ENCODE results near the gene DCTN1.
"Not testable (repeated sequence)": the region's sequence is repeated elsewhere in the genome, so short reads cannot be mapped to it uniquely, and the experiment has no call there.

DCTN1 gene

GRCh38 chr2:74369976-74370375 lies 10.1 kb downstream of the DCTN1 start:
- DNase-seq (ENCODE audit: low read depth): no peak

- DNase-seq (ENCODE audit: low read depth): no peak
These were observed 11.6 kb downstream of the DCTN1 start for GRCh38 chr2:74368499-74368898.

- no peak for DNase-seq (ENCODE audit: low read depth)
These were observed 12.3 kb downstream of the DCTN1 start for GRCh38 chr2:74367789-74368188.

- DNase-seq (ENCODE audit: low read depth): no peak
These were observed 14.1 kb downstream of the DCTN1 start for GRCh38 chr2:74366036-74366435.

GRCh38 chr2:74364533-74365505 lies 15.3 kb downstream of the DCTN1 start:
- DNase-seq (ENCODE audit: low read depth): no peak

- DNase-seq (ENCODE audit: low read depth): no peak
These were observed 18.8 kb downstream of the DCTN1 start for GRCh38 chr2:74361327-74361726.

- no peak for DNase-seq (ENCODE audit: low read depth)
These were observed 22.5 kb downstream of the DCTN1 start for GRCh38 chr2:74357627-74358026.

GRCh38 chr2:74349889-74350288 lies 30.2 kb downstream of the DCTN1 start:
- no peak for DNase-seq (ENCODE audit: low read depth)

GRCh38 chr2:74347742-74348141 lies 32.4 kb downstream of the DCTN1 start:
- no peak for DNase-seq (ENCODE audit: low read depth)

GRCh38 chr2:74347303-74347702 lies 32.8 kb downstream of the DCTN1 start:
- DNase-seq (ENCODE audit: low read depth): no peak

GRCh38 chr2:74345272-74345943 lies 34.7 kb downstream of the DCTN1 start:
- DNase-seq (ENCODE audit: low read depth): no peak

GRCh38 chr2:74343316-74343715 lies 36.8 kb downstream of the DCTN1 start, which contains the start of gene SLC4A5:
SLC4A5 (minus strand) TSS chr2:74343416; CDS start chr2:74315023, 28,393 bp downstream.
- no peak for DNase-seq (ENCODE audit: low read depth)

GRCh38 chr2:74336227-74336626 lies 43.9 kb downstream of the DCTN1 start:
- not testable (repeated sequence) for DNase-seq (ENCODE audit: low read depth)

- DNase-seq (ENCODE audit: low read depth): peak; percentile 43
These were observed 45.2 kb downstream of the DCTN1 start for GRCh38 chr2:74334931-74335333.

GRCh38 chr2:74333896-74334586 lies 46.1 kb downstream of the DCTN1 start:
- DNase-seq (ENCODE audit: low read depth): no peak

- no peak for DNase-seq (ENCODE audit: low read depth)
These were observed 46.9 kb downstream of the DCTN1 start for GRCh38 chr2:74333175-74333574.

- DNase-seq (ENCODE audit: low read depth): no peak
These were observed 47.4 kb downstream of the DCTN1 start for GRCh38 chr2:74332550-74333174.

- DNase-seq (ENCODE audit: low read depth): no peak
These were observed 51.5 kb downstream of the DCTN1 start for GRCh38 chr2:74328573-74328972.

- DNase-seq (ENCODE audit: low read depth): no peak
These were observed 52.0 kb downstream of the DCTN1 start for GRCh38 chr2:74328074-74328473.

GRCh38 chr2:74327627-74328026 lies 52.5 kb downstream of the DCTN1 start:
- DNase-seq (ENCODE audit: low read depth): no peak

GRCh38 chr2:74327199-74327598 lies 52.9 kb downstream of the DCTN1 start:
- no peak for DNase-seq (ENCODE audit: low read depth)

GRCh38 chr2:74325815-74326214 lies 54.3 kb downstream of the DCTN1 start:
- DNase-seq (ENCODE audit: low read depth): no peak

Data from stimulated activated CD8-positive, alpha-beta memory T cell treated with anti-CD3 and anti-CD28 coated beads, Interleukin-12 subunit alpha, Interleukin-12 subunit beta, amount 100 ng/mL, for 4 hours (primary cell).